NAMALWA (cell line): ENCODE measurements around the gene EZR.
"Not testable (repeated sequence)": the region's sequence is repeated elsewhere in the genome, so short reads cannot be mapped to it uniquely, and the experiment has no call there.

Experiments used
- DNase-seq: peaks from one replicate; pipeline ENCODE4 v3.0.0-alpha.2; 2015; ENCODE audit warnings: low spot score

The EZR gene

DNA sequence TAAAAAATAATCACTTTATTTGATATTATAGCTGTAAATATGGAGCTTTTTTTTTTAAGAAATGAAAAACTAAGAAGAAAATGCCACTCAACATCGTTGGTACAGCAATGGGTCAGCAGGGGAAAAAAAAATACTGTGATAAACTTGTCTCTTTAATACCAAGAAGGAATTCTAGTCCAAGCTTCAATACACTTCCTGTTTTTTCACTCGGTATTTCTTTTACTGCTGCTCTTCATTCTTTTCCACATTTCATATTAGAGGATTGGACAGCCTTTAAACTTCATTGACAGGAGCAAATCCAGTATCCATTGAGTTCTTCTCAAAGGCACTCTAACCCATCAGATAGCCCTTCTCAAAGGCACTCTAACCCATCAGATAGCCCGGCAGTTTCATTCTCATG lies 22.2 kb upstream of the EZR start:
- no peak for DNase-seq

GRCh38 chr6:158840465-158840864 lies 21.3 kb upstream of the EZR start:
- DNase-seq = no peak

DNA sequence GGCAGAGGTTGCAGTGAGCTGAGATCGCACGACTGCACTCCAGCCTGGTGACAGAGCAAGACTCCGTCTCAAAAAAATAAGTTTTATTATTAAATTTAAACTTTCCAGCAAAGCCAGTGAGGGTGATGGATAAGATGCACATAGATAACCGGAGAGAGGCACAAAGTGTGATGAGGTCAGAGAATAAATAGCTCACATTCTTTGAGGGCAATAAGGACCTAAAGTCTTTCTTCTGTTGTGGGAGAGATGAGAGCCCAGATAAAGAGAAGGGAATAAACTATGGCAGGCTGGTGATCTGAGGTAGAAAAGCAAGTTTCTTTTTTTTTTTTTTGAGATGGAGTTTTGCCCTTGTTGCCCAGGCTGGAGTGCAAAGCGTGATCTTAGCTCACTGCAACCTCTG lies 20.6 kb upstream of the EZR start:
- no peak for DNase-seq

DNA sequence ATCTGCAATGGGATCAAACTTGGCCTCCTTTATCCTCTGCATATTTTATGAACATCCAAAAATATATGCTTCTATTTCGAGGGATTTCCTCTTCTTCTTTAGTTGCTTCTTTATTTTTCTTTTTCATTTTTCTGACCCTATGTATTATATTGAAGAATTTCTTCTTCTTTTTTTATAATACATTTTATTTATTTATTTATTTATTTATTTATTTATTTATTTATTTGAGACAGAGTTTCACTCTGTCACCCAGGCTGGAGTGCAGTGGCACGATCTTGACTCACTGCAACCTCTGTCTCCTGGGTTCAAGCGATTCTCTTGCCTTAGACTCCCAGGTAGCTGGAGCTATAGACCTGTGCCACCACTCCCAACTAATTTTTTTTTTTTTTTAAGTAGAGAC lies 19.6 kb upstream of the EZR start:
- DNase-seq = not testable (repeated sequence)

- DNase-seq = no peak
Observed at GRCh38 chr6:158837684-158838625, 18.8 kb upstream of the EZR start.

DNA sequence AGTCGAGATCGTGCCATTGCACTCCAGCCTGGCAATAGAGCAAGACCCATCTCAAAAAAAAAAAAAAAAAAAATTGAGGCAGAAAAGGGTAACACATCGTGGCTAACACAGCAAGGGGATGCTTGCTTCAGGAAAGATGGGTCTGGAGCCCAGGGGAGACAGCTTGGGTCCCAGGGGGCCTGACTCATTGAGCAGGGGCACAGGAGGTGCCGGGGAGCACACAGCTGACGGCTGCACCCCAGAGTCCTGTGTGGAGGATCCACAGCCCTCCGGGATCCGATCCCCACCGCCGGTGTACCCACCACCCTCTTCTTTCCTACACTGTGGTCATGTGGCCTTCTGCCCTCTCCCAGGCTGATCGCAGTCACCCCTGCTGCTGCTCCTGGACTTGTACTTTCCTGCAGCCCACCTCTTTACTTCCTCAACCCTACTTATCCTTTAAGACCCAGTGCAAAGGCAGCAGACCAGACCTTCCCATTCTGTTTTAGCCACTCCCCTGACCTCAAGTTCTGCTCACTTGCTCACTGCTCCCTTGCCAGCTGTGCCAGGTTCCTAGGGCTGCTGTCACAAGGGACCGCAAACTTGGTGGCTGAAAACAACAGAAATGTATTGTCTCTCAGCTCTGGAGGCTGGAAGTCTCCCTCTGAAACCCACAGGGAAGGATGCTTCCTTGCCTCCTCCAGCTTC lies 17.6 kb upstream of the EZR start:
- no peak for DNase-seq

DNA sequence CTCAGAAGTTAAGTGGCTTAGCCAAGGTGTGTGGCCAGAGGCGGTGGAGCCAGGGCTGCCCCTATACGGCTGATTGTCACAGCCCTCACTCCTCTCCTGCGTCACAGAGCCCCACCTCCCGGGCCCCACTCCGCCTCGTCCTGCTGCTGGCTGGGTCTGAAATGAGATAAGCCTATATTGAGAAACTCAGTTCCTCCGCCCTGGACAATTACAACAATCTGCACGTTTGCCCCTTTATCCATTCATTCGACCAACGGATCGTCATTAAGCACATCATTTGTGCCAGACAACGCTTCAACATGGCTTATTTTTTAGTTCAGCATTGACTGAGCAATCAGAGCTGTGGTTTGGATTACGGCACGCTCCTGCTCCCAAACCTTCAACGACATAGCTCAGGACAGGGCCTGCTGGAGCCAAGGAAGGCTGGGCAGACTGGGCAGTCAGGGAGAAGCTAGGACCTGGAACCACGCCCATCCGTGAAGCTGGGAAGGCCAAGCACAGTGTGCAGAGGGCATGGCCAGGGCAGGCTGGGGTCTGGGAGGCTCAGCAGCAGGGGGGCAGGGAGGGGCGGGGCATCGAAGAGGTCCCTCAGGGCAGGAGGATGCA lies 16.6 kb upstream of the EZR start:
- DNase-seq = no peak

DNA sequence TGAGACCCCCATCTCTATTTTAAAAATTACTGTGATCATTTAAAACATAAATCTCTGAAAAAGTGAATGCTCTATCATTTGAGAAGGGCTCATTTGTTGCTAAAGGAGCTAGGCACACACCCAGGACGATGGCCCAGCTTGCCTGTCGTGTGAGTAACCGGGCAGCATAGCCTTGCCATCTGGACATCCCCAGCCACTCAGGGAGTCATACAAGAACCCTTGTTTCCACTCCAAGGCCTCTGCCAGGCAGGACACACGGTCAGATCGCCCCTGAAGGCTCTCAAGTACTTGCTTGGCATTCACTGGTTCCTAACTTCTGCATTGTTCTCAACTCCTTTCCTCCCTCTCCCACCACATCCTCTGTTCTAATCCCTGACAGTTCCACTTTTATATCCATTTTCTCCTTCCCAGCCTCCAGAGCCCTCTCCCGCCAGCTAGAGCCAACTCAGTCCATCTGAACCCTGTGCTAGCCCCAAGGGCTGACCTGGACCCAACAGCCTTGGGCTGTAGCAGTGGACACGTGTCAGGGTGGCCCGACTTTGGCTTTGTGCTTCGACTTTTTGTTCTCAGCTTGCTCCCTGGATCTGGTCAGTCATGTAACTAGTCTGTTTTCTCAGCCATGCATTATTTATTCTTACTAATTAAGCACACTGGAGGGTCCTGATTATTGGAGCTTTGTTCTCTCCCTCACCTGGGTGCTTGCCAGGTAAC lies 15.7 kb upstream of the EZR start:
- DNase-seq = no peak

DNA sequence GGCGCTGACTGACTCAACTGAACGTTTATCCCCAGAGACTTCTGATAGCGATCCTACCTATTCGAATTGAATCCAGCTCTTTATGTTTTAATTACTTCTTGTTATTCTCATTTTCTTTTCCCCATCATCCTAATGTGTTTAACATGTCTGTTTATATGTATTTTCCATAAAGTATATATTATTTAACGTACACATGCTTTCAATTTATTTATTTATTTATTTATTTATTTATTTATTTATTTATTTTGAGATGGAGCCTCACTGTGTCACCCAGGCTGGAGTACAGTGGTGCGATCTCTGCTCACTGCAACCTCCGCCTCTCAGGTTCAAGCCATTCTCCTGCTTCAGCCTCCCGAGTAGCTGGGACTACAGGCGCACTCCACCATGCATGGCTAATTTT lies 13.6 kb upstream of the EZR start:
- not testable (repeated sequence) for DNase-seq

GRCh38 chr6:158832026-158832425 lies 12.9 kb upstream of the EZR start:
- no peak for DNase-seq

DNA sequence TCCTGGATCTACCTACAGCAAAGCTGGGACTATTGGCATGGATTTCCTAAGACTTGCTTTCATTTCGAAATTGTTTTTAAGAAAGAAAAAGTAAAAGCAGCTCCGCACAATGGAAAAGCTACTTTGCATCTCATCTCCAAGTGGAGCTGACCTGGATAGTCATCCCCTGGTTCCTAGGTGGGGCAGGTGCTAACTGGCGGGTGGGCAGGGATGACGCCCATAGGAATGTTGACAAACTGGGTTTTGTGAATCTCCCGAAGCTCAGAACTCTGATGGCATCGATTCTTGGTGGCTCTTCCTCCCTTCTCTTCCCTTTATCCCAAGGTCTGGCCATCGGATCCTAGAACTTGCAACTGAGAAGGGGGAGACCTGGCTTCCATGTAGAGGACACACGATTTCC lies 12.4 kb upstream of the EZR start:
- no peak for DNase-seq

GRCh38 chr6:158830736-158831135 lies 11.6 kb upstream of the EZR start:
- DNase-seq = no peak

DNA sequence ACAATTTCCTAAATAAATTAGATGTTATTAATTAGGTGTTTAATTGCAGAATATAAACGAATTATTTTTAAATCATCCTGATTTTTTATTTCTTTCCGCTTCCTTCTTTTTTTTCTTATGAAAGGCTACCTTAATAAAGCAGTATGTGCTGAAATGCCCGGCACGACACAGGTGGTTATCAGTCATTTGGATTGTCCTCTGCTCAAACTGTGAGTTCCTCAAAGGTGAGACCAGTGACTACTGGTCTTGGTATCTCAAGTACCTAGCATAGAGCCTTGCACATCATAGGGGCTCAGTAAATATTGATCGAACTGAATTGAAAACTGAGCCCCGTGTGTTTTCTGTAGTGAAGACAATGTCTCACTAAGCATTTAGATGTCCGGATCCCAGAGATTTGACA lies 9.6 kb upstream of the EZR start:
- DNase-seq = no peak

DNA sequence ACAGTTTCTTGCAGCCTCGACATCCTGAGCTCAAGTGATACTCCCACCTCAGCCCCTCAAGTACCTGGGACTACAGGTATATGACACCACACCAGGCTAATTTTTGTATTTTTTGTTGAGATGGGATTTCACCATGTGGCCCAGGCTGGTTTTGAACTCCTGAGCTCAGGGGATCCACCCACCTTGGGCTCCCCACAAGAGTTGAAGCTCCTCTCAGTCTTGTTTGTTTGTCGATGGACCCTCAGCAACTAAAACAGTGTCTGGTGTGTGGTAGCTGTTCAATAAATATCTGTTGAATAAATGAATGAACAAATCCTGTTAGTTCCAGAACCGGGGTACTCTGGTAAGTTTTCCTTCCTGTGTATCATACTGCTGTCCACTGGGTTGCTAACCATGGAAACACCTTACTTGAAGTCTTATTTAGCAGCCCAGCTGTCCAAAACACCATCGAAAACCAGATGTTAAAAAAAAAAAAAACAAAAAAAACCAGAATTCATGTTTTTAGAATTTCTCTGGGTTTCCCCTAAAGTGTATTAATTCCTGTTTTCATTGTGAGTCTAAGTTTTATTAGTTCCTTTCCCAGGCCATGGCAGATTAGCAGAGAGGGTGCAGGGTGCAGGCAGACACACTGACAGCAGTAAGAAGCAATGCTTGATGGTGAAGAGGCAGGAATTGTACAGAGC lies 7.8 kb upstream of the EZR start:
- peak; percentile 64 for DNase-seq

- no peak for DNase-seq
Observed at GRCh38 chr6:158825951-158826306, 6.8 kb upstream of the EZR start.

DNA sequence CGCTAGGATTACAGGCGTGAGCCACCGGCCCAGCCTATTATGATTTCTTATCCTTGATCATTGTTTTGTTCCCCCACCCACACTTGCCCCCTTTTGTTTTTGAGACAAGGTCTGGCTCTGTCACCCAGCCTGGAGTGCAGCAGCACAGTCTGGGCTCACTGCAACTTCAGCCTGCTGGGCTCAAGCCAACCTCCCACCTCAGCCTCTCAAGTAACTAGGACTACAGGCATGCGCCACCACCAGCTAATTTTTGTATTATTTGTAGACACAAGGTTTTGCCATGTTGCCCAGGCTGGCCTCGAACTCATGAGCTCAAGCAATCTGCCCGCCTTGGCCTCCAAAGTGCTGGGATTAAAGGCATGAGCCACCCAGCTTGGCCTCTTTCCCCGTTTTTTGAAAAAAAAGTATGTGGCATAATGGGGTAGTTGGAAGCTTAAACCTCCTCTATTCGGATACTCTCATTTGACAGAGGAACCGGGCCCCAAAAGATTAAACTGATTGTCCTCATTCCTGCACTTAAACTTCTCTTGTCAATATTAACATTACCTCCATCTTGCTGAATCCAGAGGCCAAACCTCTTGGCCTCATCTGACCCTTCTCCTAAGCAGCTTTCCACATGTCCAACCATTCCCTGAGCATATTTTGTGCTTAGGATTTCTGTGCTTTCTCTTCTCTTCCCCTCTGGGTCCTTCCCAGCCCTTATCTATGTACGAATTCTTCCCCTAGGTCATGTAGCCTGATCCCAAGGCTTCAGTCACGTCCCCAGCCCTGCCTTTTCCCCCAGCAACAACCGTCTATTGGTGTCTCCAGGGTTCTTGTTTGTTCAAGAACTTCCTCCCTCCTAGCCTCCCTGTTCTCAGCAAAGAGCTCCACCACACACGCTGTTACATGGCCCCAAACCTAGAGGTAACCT lies 6.1 kb upstream of the EZR start:
- DNase-seq = no peak

DNA sequence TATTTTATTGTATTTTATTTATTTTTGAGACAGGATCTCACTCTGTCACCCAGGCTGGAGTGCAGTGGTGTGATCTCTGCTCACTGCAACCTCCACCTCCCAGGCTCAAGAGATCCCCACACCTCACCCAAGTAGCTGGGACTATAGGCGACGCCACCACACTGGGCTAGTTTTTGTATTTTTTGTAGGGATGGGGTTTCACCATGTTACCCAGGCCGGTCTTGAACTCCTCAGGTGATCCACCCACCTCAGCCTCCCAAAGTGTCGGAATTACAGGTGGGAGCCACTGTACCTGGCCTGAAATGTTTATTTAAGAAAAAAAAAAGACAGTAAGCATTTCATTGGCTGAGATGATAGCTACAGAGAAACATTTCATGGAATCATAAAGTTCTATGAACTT lies 4.4 kb upstream of the EZR start:
- not testable (repeated sequence) for DNase-seq

- no peak for DNase-seq
Observed at GRCh38 chr6:158819977-158820622, 932 bp upstream of the EZR start.

DNA sequence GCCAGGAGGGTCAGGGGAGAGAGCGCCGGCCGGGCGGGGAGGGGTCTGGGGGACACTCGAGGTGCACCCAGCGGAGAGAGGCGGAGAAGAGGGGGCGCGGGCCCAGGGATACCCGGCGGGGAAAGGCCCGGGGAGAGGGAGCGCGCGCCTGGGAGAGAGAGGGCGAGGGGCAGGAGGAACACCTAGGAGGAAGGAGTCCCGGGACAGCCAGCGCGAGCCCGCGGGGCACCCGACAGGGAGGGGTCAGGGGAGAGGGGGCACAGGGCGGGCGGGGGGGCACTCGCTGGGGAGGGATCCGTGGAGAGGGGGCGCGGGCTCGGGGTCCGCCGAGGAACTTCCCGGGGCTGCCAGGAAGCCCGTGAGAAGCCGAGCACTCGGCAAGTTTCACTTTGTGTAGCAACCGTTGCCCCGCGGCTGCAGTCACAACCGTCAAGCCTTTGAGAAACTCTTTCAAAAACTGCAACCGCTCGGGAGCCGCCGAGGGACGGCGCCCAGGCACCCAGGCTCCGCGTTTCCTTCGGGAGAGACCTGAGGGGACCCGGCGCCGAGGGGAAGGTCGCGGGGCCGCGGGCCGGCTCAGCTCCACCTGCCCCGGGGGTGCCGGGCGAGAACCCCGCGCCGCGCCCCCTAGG lies 471 bp downstream of the EZR start:
- peak; percentile 86 for DNase-seq
